ENCODE results near the gene STX1B. TPM values are rescaled to one million over a fixed set of nuclear protein-coding genes. Genes with fewer than 3 reads are reported as not detected.

Gene STX1B
- total RNA-seq, 1 donor from 2014 or later: 4.5 TPM

GRCh38 chr16:30977502-30977901 is 32.9 kb downstream of the STX1B start:
- peaks cover 42% of the 10 kb centered on the region for H3K36me3 Mint-ChIP-seq (ENCODE audit: unreplicated experiment)
- peak; percentile 41 for TF ChIP-seq CTCF (IDR thresholded peaks at IDR 0.05)
- H3K27ac Mint-ChIP-seq (ENCODE audit: unreplicated experiment): no peak overlapping the region
- H3K9me3 Mint-ChIP-seq (ENCODE audit: unreplicated experiment): no peaks in the 10 kb centered on the region
- DNase-seq (ENCODE audit: extremely low spot score, unreplicated experiment): no peak
- peaks cover 4% of the 10 kb centered on the region for H3K4me1 Mint-ChIP-seq (ENCODE audit: unreplicated experiment)
- H3K4me3 Mint-ChIP-seq (ENCODE audit: unreplicated experiment): no peak overlapping the region
- no peaks in the 10 kb centered on the region for H3K27me3 Mint-ChIP-seq (ENCODE audit: unreplicated experiment)

- Mint-ChIP-seq H3K36me3 (ENCODE audit: unreplicated experiment) (peaks cover 43% of the 10 kb centered on the region), H3K9me3 (ENCODE audit: unreplicated experiment) (no peaks in the 10 kb centered on the region)
These were observed 34.0 kb downstream of the STX1B start for GRCh38 chr16:30976486-30976885.

GRCh38 chr16:30974348-30974747 is 36.1 kb downstream of the STX1B start:
- no peak for DNase-seq (ENCODE audit: extremely low spot score, unreplicated experiment)
- no peaks in the 10 kb centered on the region for H3K9me3 Mint-ChIP-seq (ENCODE audit: unreplicated experiment)
- H3K27me3 Mint-ChIP-seq (ENCODE audit: unreplicated experiment): no peaks in the 10 kb centered on the region
- TF ChIP-seq CTCF (IDR thresholded peaks at IDR 0.05): no peak
- H3K27ac Mint-ChIP-seq (ENCODE audit: unreplicated experiment): no peak overlapping the region
- peaks cover 52% of the 10 kb centered on the region for H3K36me3 Mint-ChIP-seq (ENCODE audit: unreplicated experiment)
- H3K4me3 Mint-ChIP-seq (ENCODE audit: unreplicated experiment): no peak overlapping the region
- peaks cover 4% of the 10 kb centered on the region for H3K4me1 Mint-ChIP-seq (ENCODE audit: unreplicated experiment)

More at GRCh38 chr16:30976486-30976885, 34.0 kb downstream of the STX1B start:
- Mint-ChIP-seq H3K4me1 (ENCODE audit: unreplicated experiment) (peaks cover 4% of the 10 kb centered on the region), H3K4me3 (ENCODE audit: unreplicated experiment) (no peak overlapping the region), H3K27ac (ENCODE audit: unreplicated experiment) (no peak overlapping the region), H3K27me3 (ENCODE audit: unreplicated experiment) (no peaks in the 10 kb centered on the region)
- DNase-seq (ENCODE audit: extremely low spot score, unreplicated experiment): no peak
- no peak for TF ChIP-seq CTCF (IDR thresholded peaks at IDR 0.05)

- Mint-ChIP-seq H3K36me3 (ENCODE audit: unreplicated experiment) (peaks cover 52% of the 10 kb centered on the region), H3K27me3 (ENCODE audit: unreplicated experiment) (no peaks in the 10 kb centered on the region), H3K4me3 (ENCODE audit: unreplicated experiment) (no peak overlapping the region), H3K9me3 (ENCODE audit: unreplicated experiment) (no peaks in the 10 kb centered on the region), H3K4me1 (ENCODE audit: unreplicated experiment) (peaks cover 4% of the 10 kb centered on the region), H3K27ac (ENCODE audit: unreplicated experiment) (no peak overlapping the region)
- no peak for DNase-seq (ENCODE audit: extremely low spot score, unreplicated experiment)
- peak; percentile 21 for TF ChIP-seq CTCF (IDR thresholded peaks at IDR 0.05)
These were observed 37.6 kb downstream of the STX1B start for GRCh38 chr16:30972872-30973271.

- no peak overlapping the region for H3K4me3 Mint-ChIP-seq (ENCODE audit: unreplicated experiment)
- H3K27me3 Mint-ChIP-seq (ENCODE audit: unreplicated experiment): no peaks in the 10 kb centered on the region
- H3K4me1 Mint-ChIP-seq (ENCODE audit: unreplicated experiment): peaks cover 4% of the 10 kb centered on the region
- DNase-seq (ENCODE audit: extremely low spot score, unreplicated experiment): no peak
- peaks cover 55% of the 10 kb centered on the region for H3K36me3 Mint-ChIP-seq (ENCODE audit: unreplicated experiment)
- TF ChIP-seq CTCF (IDR thresholded peaks at IDR 0.05): no peak
- no peaks in the 10 kb centered on the region for H3K9me3 Mint-ChIP-seq (ENCODE audit: unreplicated experiment)
- H3K27ac Mint-ChIP-seq (ENCODE audit: unreplicated experiment): no peak overlapping the region
These were observed 39.1 kb downstream of the STX1B start for GRCh38 chr16:30971298-30971697.
